Renal cortex interstitium (tissue), 15 donors: ENCODE results near the gene FBRSL1. TPM values are rescaled to one million over a fixed set of nuclear protein-coding genes. Genes with fewer than 3 reads are reported as not detected.
"Not testable (repeated sequence)": the region's sequence is repeated elsewhere in the genome, so short reads cannot be mapped to it uniquely, and the experiment has no call there.

Source experiments
- DNase-seq, 11 donors: peaks; one replicate each; pipeline ENCODE4 v3.0.0-alpha.2; 2013; ENCODE audit warnings: low read depth in 9 of 11, low spot score in 4 of 11; ENCODE audit errors: extremely low read depth in 1 of 11
- long read RNA-seq, 16 experiments: transcript quantifications; one replicate each; lab custom pipeline, GENCODE V29; 2026
- polyA plus RNA-seq, 3 donors: library from polyadenylated mRNA; unstranded; fragments of 120-200 nt; gene quantifications; one replicate each; pipeline ENCODE4 v1.2.1, GENCODE V29; 2013; ENCODE audit not compliant: insufficient read length in 3 of 3

FBRSL1 gene
- polyA plus RNA-seq = 10 to 100 TPM; 41.9 to 84.7 (median 70.4) TPM
- long read RNA-seq, donor 1, partial matches to known transcripts = 8 of 8 reads
- long read RNA-seq, donor 1, other reads (novel, unspliced or antisense) = 0 of 8 reads
- long read RNA-seq, donor 2, partial matches to known transcripts = 8 of 8 reads
- long read RNA-seq, donor 2, other reads (novel, unspliced or antisense) = 0 of 8 reads
- long read RNA-seq, donor 3, partial matches to known transcripts = 9 of 9 reads
- long read RNA-seq, donor 3, other reads (novel, unspliced or antisense) = 0 of 9 reads
- long read RNA-seq, donor 4 = 0 reads
- long read RNA-seq, donor 5 = 0 reads
- long read RNA-seq, donor 6, partial matches to known transcripts = 0 of 8 reads
- long read RNA-seq, donor 6, other reads (novel, unspliced or antisense) = 7 of 8 reads
- long read RNA-seq, donor 7, partial matches to known transcripts = 24 of 24 reads
- long read RNA-seq, donor 7, other reads (novel, unspliced or antisense) = 0 of 24 reads
- long read RNA-seq, donor 8, partial matches to known transcripts = 7 of 22 reads
- long read RNA-seq, donor 8, other reads (novel, unspliced or antisense) = 12 of 22 reads
- long read RNA-seq, donor 9 = 0 reads
- long read RNA-seq, donor 10, partial matches to known transcripts = 0 of 1 reads
- long read RNA-seq, donor 10, other reads (novel, unspliced or antisense) = 0 of 1 reads
- long read RNA-seq, donor 11 = 0 reads
- long read RNA-seq, donor 12, partial matches to known transcripts = 8 of 8 reads
- long read RNA-seq, donor 12, other reads (novel, unspliced or antisense) = 0 of 8 reads
- long read RNA-seq, donor 13 = 0 reads
- long read RNA-seq, donor 14 = 0 reads
- long read RNA-seq, donor 15, partial matches to known transcripts = 0 of 1 reads
- long read RNA-seq, donor 15, other reads (novel, unspliced or antisense) = 0 of 1 reads
- long read RNA-seq, donor 16, partial matches to known transcripts = 22 of 43 reads
- long read RNA-seq, donor 16, other reads (novel, unspliced or antisense) = 18 of 43 reads

DNA sequence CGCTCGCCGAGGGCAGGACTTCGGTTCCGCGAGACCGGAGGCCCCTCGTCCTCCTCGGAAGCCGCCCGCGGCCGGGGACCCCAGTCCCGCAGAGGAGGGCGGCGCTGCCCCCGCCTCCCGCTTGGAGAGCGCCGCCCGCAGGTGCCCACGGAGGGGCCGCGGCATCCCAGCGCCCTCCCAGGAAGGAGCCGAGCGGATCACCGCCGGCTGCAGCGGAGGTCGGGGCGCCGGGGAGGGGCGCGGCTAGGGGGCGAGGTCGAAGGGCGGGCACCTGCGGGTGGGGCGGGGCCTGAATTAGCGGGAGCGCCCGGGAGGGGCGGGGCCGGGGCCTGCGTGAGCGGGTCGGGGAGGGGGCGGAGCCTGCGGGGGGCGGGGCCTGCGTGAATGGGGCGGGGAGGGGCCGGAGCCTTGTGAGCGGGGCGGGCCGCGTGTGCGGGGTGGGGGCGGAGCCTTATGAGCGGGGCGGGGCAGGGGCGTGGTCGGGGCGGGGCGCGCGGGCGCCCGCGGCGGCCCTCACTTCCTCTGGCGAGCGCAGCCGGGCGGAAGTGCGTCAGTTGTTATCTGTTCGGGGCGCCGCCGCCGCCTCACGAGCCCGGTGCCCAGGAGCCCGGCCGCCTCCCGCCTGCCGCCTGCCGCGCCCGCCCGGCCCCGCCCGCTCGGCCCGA lies at the start of gene FBRSL1:
FBRSL1 (plus strand) TSS at position 550 of the 665 bp plus-strand sequence.
- peak in 10 of 11 donors; percentile 37 to 80 (median 74) for DNase-seq

DNA sequence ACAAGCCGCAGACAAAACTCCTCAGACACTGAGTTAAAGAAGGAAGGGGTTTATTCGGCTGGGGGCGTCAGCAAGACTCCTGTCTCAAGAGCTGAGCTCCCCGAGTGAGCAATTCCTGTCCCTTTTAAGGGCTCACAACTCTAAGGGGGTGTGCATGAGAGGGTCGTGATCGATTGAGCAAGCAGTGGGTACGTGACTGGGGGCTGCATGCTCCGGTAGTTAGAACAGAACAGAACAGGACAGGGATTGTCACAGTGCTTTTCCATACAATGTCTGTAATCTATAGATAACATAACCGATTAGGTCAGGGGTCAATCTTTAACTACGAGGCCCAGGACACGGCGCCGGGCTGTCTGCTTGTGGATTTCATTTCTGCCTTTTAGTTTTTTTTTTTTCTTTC lies 49.5 kb upstream of the FBRSL1 start:
- DNase-seq = not testable (repeated sequence)

DNA sequence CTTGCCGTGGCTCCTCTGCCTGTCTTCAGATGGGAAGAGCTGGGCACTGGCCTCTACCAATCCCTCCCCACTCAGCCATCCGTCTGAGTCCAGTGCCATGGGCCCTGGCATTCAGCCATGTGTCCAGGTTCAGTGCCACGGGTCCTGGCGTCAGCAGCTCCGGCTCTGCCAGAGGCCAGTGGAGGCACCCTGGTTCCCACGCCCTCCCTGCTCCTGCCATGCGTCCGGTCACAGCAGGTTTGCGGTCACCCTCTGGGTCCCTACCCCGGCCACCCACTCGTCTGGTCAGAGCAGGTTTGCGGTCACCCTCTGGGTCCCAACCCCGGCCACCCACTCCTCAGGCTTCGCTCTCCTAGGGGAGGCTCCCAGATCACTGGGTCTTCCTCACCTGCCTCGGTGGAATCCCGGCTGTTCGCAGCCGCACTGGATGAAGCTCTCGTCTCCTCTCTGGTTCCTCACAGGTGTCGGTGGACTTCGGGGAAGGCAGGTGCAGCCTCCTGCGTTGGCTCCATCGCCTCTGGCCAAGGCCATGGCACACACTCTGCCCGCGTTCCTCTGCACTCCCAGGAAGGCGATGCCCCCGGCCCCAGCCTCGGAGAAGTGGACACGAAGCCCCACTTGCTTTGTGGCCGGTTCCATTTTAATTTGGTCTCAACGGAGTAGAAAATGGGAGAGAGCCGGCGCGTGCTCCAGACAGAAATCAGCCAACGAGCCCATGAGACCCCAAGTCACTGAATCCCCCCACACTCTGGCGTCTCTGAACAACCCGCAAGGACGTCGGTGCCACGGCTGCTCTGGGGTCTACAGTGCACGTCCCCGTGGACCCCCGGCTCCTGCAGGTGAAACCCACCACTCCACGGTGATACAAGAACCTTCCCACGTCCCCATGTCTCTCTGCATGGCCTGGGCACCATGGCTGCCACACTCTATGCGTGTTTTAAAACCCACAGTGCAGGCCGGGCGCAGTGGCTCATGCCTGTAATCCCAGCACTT lies 47.8 kb upstream of the FBRSL1 start:
- no peak for DNase-seq

DNA sequence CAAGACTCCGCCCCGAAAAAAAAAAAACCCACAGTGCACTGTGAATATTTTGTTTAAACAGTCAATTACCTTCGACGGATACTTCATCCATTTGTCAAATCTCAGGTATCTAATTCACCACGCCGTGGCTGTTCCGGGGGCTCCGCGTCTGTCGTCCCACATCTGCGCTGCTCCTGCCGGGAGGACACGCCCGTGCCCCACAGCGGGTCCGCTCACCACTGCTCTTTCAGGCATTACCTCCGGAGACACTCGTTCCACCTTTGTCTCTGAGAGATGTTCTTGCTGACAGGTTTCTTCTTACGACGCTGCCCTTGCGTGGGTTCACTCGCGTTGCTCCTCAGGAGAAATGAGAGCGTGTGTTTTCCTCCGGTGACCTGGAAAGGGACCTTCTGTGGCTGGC lies 46.9 kb upstream of the FBRSL1 start:
- DNase-seq = no peak

DNA sequence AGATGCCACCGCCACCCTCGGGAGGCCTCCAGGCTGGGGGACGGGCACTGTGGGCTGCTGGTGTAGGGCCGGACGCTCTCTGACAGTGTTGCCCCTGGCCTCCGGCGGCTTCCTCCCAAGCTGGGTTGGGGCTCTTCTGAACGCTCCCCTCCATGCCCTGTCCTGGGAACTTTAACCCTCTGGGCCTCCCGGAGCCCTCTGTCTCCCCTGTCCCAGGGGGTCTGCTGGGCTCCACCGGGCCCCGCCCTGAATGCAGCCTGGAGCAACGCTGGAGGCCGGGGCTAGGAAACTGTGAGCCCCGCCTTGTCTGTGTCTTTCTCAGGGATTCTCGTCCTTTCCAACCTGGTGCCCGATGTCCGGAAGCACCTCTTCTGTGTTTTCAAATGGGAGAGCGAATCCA lies 45.7 kb upstream of the FBRSL1 start:
- DNase-seq = no peak

DNA sequence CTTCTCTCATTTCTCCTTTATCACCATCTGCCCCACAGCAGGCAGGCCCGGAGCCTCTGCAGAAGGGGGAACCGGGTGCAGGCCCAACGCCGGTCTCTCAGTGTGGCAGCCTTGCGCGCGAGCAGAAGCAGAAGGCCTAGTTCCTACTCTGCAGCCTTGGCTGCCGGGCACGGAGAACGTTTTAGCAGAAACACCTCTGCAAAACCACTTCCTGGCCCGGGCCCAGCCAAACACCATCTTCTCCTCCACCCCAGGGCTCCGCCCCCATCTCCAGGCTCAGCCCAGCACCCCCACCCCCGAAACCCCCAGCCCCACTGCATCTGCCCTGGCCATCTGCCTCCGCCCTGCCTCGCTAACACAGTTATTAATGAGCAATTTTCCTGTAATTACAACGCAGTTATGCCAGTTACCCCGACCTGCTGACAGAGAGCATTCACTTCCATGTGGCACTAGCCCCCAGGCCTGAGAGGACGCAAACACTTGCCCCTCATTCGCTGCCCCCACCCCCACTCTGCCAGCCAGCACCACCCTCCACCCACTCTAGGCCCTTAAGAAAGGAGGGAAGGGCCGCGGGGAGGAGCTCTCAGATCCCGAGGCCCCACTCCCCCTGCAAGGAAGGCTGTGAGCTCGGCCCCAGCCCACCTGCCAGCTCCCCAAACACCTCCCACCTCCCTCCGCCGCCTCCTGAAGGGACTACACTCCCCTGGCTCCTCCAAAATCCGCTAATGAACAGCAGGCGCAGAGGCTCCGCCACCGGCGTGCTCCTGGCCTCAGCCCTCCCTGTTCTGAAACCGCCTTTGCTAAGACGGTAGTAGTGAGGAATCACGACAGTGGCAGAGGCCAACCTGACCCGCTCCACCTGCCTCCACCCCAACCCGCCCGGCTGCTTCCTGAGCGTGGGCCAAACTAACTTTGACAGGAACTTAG lies 44.7 kb upstream of the FBRSL1 start:
- DNase-seq = no peak

DNA sequence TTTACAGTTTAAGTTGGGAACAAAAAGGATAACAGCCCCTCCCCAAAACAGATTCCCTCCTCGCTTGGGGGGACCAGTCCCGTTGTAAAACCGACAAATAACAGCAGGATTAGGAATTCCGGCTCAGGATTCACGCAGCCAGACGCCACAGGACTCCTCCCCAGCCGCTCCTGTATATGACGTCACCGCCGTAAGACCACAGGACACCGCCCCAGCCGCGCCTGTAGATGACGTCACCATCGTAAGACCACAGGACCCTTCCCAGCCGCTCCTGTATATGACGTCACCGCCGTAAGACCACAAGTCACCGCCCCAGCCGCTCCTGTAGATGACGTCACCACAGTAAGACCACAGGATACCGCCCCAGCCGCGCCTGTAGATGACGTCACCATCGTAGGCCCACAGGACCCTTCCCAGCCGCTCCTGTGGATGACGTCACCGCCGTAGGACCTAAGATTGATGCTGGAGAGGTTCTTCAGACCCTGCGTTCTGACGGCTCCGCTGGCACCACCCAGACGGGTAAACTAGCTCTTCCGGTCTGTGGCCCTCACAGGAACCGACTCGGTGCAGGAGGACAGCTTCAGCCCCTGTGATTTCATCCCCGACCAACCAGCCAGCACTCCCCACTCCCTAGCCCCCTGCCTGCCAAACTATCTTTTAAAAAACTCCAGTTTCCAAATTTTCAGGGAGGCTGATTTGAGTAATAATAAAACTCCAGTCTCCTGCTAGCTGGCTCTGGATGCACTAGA lies 43.9 kb upstream of the FBRSL1 start:
- DNase-seq = peak in 1 of 11 donors; percentile 77

DNA sequence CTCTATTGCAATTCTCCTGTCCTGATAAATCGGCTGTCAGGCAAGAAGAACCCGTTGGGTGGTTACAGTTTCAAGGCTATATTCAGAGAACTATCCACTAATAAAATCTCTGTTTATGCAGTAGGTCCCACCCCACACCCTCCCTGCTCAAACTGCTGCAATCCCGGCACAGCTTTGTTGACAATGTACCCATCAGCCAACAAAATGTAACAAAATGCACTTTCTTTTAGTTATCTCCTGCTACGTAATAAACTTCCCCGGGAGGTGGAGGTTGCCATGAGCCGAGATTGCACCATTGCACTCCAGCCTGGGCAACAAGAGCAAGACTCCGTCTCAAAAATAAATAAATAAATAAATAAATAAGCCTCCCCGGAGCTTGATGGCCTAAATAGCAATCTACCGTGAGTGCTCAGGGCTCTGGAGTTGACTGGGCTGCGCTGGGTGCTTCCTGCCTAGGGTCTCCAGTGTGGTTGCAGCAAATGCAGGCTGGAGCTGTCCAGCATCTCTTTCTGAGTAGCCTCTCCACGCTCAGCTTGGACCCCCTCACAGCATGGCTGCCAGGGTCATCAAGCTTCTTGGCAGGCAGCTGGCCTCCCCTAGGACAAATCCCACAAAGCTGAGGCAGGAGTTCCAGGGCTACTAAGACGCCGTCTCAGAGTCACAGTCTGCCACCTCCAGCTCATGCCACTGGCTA lies 43.2 kb upstream of the FBRSL1 start:
- no peak for DNase-seq

DNA sequence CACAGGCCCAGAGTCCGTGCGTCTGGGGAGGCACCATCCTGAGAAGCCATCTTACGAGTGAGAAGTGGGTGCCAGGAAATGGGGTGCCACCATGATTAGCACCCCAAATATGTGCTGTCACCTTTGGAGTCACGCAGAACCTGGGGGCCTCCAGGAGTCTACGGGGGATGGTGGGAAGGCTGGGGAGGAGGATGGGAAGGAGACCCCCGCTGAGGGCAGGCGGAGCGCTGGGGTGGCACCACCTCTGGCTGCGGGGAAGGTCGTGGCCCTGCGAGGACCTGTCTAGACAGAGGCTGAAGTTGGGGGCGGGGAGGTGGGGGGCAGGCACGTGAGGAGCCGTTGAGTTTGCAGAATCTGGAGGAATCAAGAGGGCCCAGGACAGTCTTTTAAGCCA lies 42.6 kb upstream of the FBRSL1 start:
- DNase-seq = no peak

DNA sequence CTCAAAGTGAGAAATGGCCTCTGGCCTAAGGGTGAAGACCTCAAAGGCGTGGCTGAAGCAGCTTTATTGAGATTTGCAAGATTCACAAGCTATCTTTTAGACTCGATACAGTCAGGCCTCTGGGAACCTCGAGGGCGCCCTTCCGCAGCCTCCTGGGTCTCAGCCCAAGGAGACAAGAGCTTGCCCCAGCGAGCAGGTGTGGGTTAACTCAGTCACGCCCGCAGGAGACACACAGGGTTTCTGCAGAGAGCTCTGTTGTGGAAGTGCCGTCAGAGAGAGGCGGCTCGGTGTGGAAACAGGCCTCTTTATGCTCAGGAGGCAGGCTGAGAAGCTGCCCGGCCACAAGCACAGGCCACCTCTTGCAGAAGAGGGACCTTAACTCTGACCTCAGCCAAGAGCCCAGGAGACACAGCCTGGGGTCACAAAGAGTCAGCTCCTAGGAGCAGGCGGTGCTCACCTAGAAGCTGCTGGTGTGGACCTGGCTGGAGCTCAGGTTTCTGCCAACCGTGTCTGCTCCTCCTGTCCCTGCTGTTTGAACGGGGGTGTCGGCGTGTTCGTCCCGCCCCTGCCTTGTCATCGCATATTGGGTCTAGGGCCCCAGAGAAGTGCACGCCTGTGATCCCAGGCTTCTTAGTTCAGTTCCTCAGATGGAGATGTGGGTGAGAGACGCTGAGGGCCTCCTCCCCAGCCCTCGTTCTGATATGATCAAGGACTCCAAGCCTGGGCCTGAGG lies 42.1 kb upstream of the FBRSL1 start:
- DNase-seq = no peak

DNA sequence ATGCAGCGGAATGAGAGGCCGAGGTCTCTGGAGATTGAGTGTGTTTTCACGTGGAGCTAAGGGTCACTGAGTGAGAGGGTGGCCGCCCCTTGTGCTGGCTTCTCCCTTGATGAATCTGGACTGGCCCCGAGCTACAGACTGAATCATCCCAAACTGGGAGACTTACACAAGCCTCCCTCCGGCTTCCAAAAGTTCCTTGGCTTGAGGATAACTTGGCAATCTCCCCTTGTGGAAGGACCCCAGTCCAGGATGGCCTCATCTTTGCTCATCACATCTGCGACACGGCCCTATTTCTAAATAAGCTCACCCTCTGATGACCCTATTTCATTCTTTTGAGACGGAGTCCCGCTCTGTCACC lies 41.5 kb upstream of the FBRSL1 start:
- no peak for DNase-seq

DNA sequence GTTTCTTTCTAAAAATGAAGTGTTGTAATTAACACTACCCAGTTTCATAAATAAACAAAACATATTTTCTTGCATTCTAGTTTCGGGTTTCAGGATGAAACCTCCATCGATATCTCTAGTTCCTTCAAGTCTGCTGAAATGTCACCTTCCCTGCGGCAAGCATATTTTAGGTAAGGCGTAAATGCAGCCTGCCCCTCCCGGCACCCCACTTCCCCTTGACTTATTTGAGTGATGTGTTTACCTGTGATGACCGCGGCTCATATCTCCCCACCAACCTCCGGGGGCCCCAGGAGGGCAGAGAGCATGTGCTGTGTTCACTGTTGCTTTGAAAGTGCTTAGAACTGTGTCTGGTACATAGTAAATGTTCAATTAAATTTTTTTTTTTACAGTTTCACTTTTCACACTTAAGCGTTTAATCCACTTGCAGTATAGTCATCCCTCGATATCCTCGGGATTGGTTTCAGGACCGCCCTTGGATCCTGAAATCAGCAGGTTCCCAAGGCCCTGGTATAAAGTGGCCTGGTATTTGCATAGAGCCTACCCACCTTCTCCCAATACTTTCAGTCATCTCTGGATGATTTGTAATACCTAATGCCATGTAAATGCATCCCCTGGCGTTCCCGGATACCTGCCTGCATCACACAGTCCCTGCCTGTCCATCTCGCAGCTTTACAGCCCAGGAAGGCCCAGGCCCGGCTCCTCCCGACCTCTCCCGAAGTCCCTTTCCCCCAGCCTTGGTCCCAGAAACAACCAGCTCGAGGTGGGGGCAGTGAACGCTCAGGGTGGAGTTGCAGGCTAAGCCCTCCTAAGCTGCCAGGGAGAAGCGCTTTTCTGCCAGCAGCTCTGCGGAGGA lies 40.2 kb upstream of the FBRSL1 start:
- no peak for DNase-seq

DNA sequence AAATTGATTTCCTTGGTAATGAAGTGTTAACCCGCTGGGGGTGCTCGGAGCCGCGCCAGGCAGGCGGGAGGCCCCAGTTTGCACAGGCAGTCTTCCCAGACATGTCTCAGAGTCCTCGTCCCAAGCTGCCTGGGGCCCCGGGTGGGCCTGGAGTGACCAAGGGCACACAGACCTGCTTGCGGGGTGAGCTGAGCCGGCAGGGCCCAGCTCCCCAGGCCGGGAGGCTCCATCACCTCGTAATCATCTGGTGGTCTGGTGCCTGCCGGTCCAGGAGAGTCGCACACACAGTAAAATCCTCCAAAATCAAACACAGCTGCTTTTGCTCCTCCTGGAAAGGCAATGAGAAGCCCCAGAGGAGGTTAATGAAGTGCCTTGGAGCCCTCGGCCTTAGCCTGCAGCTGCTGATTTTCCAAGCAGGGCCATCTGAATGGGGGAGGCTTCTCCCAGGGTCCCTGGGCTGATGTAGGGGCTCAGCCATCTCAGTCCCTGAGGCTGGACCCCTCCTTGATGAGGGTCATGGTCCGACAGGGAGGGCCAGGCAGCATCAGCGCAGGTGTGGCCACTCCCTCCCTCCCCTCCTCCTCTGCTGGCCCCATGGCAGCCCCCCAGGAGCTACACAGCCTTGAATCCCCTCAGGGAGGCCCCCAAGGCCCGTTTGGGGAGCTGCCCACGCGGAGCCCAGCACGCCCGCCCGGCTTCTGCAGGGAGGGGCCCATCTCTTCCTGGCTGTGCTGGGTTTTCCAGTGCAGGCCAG lies 39.4 kb upstream of the FBRSL1 start:
- no peak for DNase-seq
